SK-N-SH (cell line): ENCODE data around the gene SMKR1. TPM values are rescaled to one million over a fixed set of nuclear protein-coding genes. Genes with fewer than 3 reads are reported as not detected.
"Not testable (repeated sequence)": the region's sequence is repeated elsewhere in the genome, so short reads cannot be mapped to it uniquely, and the experiment has no call there.

Experiments used
- CTCF ChIA-PET: fragments of 300-600, 350-600 bp; formaldehyde crosslinking; extraction: SDS; loops from one replicate; lab custom pipeline; 2021; lab: Yijun Ruan, JAX
- POLR2A ChIA-PET: fragments of 350-600 bp; sonication (Branson Sonifier 250); formaldehyde crosslinking; extraction: SDS; loops from one replicate; lab custom pipeline; 2020; ENCODE audit warnings: antibody characterized with exemption, inconsistent platforms; lab: Yijun Ruan, JAX
- DNase-seq: peaks from one replicate; pipeline ENCODE4 v3.0.0; 2012
- H2AFZ ChIP-seq: fragments of 200-600 bp; sonication (generic); 2 replicates; pipeline ENCODE4 v1.8.1; 2016; ENCODE audit warnings: antibody characterized with exemption, mild to moderate bottlenecking, low read depth
- H3F3A ChIP-seq: fragments of 200-600 bp; sonication (generic); replicated peaks from 2 replicates; pipeline ENCODE3; 2016; ENCODE audit warnings: antibody characterized with exemption, mild to moderate bottlenecking; ENCODE audit not compliant: insufficient read depth
- H3K27ac ChIP-seq, 2 experiments: fragments of 200-500 bp in 1 of 2; fragments of 200-600 bp in 1 of 2; sonication (Bioruptor generic) in 1 of 2; sonication (generic), shearing (Covaris generic) in 1 of 2; 2 replicates each; pipeline versions ENCODE4 v1.5.1 to v1.6.1; 2014 to 2016; ENCODE audit warnings: low read depth in 2 of 2, inconsistent platforms in 1 of 2, low read length in 1 of 2, mild to moderate bottlenecking in 1 of 2, mixed read lengths in 1 of 2
- H3K27me3 ChIP-seq: fragments of 200-600 bp; sonication (generic), shearing (Covaris generic); 2 replicates; pipeline ENCODE4 v1.6.1; 2016; ENCODE audit warnings: mixed run types; ENCODE audit not compliant: insufficient read depth
- H3K36me3 ChIP-seq, 2 experiments: fragments of 200-500 bp in 1 of 2; fragments of 200-600 bp in 1 of 2; sonication (Bioruptor generic) in 1 of 2; sonication (generic) in 1 of 2; replicated peaks in 1 of 2; 2 replicates each; pipeline versions ENCODE3 to v1.5.1; 2014 to 2016; ENCODE audit warnings: low read length in 1 of 2, mild to moderate bottlenecking in 1 of 2; ENCODE audit not compliant: insufficient read depth in 2 of 2, control insufficient read depth in 1 of 2
- H3K4me1 ChIP-seq, 2 experiments: fragments of 200-500 bp in 1 of 2; fragments of 200-600 bp in 1 of 2; sonication (Bioruptor generic) in 1 of 2; sonication (generic), shearing (Covaris generic) in 1 of 2; 2 replicates each; pipeline versions ENCODE4 v1.5.1 to v1.6.1; 2014 to 2016; ENCODE audit warnings: low read depth in 1 of 2, low read length in 1 of 2, mixed run types in 1 of 2; ENCODE audit not compliant: insufficient read depth in 2 of 2, control insufficient read depth in 1 of 2
- H3K4me2 ChIP-seq: fragments of 200-600 bp; sonication (generic), shearing (Covaris generic); 2 replicates; pipeline ENCODE4 v1.6.1; 2017; ENCODE audit warnings: mixed run types
- H3K4me3 ChIP-seq, 2 experiments: fragments of 200-500 bp in 1 of 2; fragments of 200-600 bp in 1 of 2; sonication (Bioruptor generic) in 1 of 2; sonication (generic), shearing (Covaris generic) in 1 of 2; 2 replicates each; pipeline versions ENCODE4 v1.5.1 to v1.8.1; 2014 to 2016; ENCODE audit warnings: low read depth in 2 of 2, inconsistent platforms in 1 of 2, low read length in 1 of 2, mild to moderate bottlenecking in 1 of 2, mixed read lengths in 1 of 2, moderate library complexity in 1 of 2
- H3K79me2 ChIP-seq: fragments of 200-600 bp; sonication (generic); 2 replicates; pipeline ENCODE4 v1.8.1; 2017; ENCODE audit warnings: mild to moderate bottlenecking; ENCODE audit not compliant: insufficient read depth
- H3K9ac ChIP-seq: fragments of 200-600 bp; sonication (generic); 2 replicates; pipeline ENCODE4 v1.6.1; 2017; ENCODE audit warnings: mixed run types
- H3K9me2 ChIP-seq: fragments of 200-600 bp; sonication (generic); 2 replicates; pipeline ENCODE4 v1.6.1; 2017; ENCODE audit warnings: mixed run types
- H3K9me3 ChIP-seq: fragments of 200-600 bp; sonication (generic); 2 replicates; pipeline ENCODE4 v1.6.1; 2017; ENCODE audit warnings: mixed run types, mild to moderate bottlenecking, moderate library complexity
- H4K20me1 ChIP-seq: fragments of 200-600 bp; sonication (generic); 2 replicates; pipeline ENCODE4 v1.6.1; 2017; ENCODE audit warnings: mild to moderate bottlenecking, mixed run types; ENCODE audit not compliant: insufficient read depth
- CHD2 ChIP-seq: fragments of 150-350 bp; IDR thresholded peaks from 2 replicates; pipeline ENCODE4 v1.6.1; 2018; ENCODE audit warnings: low read length; ENCODE audit not compliant: partially characterized antibody
- CTCF ChIP-seq: fragments of 200-600 bp; sonication (generic); IDR thresholded peaks from 2 replicates; pipeline ENCODE4 v1.6.1; 2017; ENCODE audit warnings: antibody characterized with exemption, mild to moderate bottlenecking, moderate library complexity
- ELF1 ChIP-seq: IDR thresholded peaks from 2 replicates; pipeline ENCODE4 v1.4.0; 2012
- IRF3 ChIP-seq: fragments of 150-350 bp; IDR thresholded peaks from 2 replicates; pipeline ENCODE4 v1.6.1; 2016; ENCODE audit warnings: mild to moderate bottlenecking, low read depth, low read length
- PBX3 ChIP-seq: IDR thresholded peaks from 2 replicates; pipeline ENCODE4; 2012
- RCOR1 ChIP-seq: fragments of 150-350 bp; IDR thresholded peaks from 2 replicates; pipeline ENCODE4 v1.6.1; 2017; ENCODE audit warnings: antibody characterized with exemption, low read length
- REST ChIP-seq: IDR thresholded peaks from 2 replicates; pipeline ENCODE4 v1.6.1; 2012; ENCODE audit warnings: mild to moderate bottlenecking, low read depth, low read length, moderate library complexity
- SIN3A ChIP-seq: IDR thresholded peaks from 2 replicates; pipeline ENCODE4 v1.6.1; 2012; ENCODE audit warnings: low read depth, mild to moderate bottlenecking, low read length, moderate library complexity, borderline replicate concordance
- TAF1 ChIP-seq: IDR thresholded peaks from 2 replicates; pipeline ENCODE4 v1.6.1; 2012; ENCODE audit warnings: low read depth, mild to moderate bottlenecking, low read length, moderate library complexity, borderline replicate concordance
- WGBS: methylation state at CpG from one replicate; pipeline ENCODE4 v1.1.6; 2017; ENCODE audit warnings: low lambda C conversion rate; 5-methylcytosine and 5-hydroxymethylcytosine counted together
- polyA plus RNA-seq, 3 experiments: library from polyadenylated mRNA; depleted of rRNA; stranded (reverse); fragments of >200 nt; gene quantifications; 2 replicates each; pipeline ENCODE4 v1.2.3, GENCODE V29; 2012

The SMKR1 gene
- polyA plus RNA-seq, 1 of the 3 experiments (the other 2 are of a cell fraction) = 8.1 TPM

DNA sequence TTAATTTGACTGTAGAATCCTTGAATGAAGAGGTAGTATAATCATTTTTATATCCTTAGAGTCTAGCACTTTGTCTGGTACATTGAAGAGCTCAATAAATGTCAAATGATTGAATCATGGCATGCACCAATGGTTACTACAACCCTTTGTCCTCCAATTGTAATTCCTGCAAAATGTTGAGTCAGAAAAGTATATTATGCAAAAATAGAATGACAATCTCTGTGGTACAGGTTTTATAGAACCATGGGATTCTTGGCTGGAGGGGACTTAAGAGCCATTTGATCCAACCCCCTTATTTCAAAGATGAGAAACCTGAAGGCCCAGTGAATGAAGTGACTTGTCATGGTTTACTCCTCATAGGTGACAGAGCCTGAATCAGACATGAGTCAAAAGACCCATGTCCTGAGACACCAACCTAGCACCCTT, 30.9 kb upstream of the SMKR1 start:
- no peak overlapping the region for H2AFZ ChIP-seq
- no peak overlapping the region for H3K27ac ChIP-seq
- H3K4me2 ChIP-seq = no peak overlapping the region
- ChIA-PET CTCF (interaction anchor here (0.6 to 14.8 kb wide), 55 partner anchors 10 to 538 kb away, joined by 3 to 397 read pairs (median 4); partner anchors contain the start of genes NRF1 and STRIP2), POLR2A (no interaction called here)
- H4K20me1 ChIP-seq = no peaks in the 10 kb centered on the region
- no peaks in the 10 kb centered on the region for H3K79me2 ChIP-seq
- H3K27me3 ChIP-seq = no peaks in the 10 kb centered on the region
- no peaks in the 10 kb centered on the region for H3K9me3 ChIP-seq
- H3K9me2 ChIP-seq = no peaks in the 10 kb centered on the region
- DNase-seq = no peak
- TF ChIP-seq RCOR1 (no peak), PBX3 (no peak), REST (no peak), TAF1 (no peak), SIN3A (no peak), CHD2 (no peak), IRF3 (no peak), ELF1 (no peak), CTCF (no peak)
- no peaks in the 10 kb centered on the region for H3F3A ChIP-seq
- H3K36me3 ChIP-seq = peaks cover 0 to 6% of the 10 kb centered on the region in 2 experiments
- H3K4me1 ChIP-seq = peaks cover 0 to 12% of the 10 kb centered on the region in 2 experiments; a peak in 2 of 4 replicates
- H3K4me3 ChIP-seq = no peak overlapping the region
- H3K9ac ChIP-seq = no peak overlapping the region

GRCh38 chr7:129475931-129476330, 26.4 kb upstream of the SMKR1 start:
- H3F3A ChIP-seq, DNase-seq, CTCF ChIA-PET, H2AFZ ChIP-seq, H3K27me3 ChIP-seq, H3K9me3 ChIP-seq, H3K9me2 ChIP-seq, H3K4me2 ChIP-seq, H4K20me1 ChIP-seq, H3K27ac ChIP-seq, H3K36me3 ChIP-seq, H3K4me3 ChIP-seq, H3K4me1 ChIP-seq, H3K79me2 ChIP-seq, H3K9ac ChIP-seq, POLR2A ChIA-PET: not testable (repeated sequence)
- 96% methylated on average over 16 of the region's 27 CpGs for WGBS

DNA sequence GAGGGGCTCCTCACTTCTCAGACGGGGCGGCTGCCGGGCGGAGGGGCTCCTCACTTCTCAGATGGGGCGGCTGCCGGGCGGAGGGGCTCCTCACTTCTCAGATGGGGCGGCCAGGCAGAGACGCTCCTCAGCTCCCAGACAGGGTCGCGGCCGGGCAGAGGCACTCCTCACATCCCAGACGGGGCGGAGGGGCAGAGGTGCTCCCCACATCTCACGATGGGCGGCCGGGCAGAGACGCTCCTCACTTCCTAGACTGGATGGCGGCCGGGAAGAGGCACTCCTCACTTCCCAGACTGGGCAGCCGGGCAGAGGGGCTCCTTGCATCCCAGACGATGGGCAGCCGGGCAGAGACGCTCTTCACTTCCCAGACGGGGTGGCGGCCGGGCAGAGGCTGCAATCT, 25.9 kb upstream of the SMKR1 start:
- H3K9ac ChIP-seq, H3K27ac ChIP-seq, H3K9me3 ChIP-seq, H3K4me2 ChIP-seq, H3K27me3 ChIP-seq, H3K9me2 ChIP-seq, CTCF ChIA-PET, H3K4me3 ChIP-seq, POLR2A ChIA-PET, H4K20me1 ChIP-seq, H3K36me3 ChIP-seq, H2AFZ ChIP-seq, DNase-seq, H3K79me2 ChIP-seq, H3F3A ChIP-seq, H3K4me1 ChIP-seq: not testable (repeated sequence)
- WGBS = 100% methylated on average over 9 of the region's 27 CpGs
